HG02759 (cell line): ENCODE measurements around the gene MRNIP.

Source experiments
- ATAC-seq: cut with Tn5 transposase; IDR thresholded peaks from one replicate; pipeline ENCODE4 v1.9.1; 2021; ENCODE audit warnings: mild to moderate bottlenecking, moderate library complexity; ENCODE audit not compliant: unreplicated experiment

The MRNIP gene

DNA sequence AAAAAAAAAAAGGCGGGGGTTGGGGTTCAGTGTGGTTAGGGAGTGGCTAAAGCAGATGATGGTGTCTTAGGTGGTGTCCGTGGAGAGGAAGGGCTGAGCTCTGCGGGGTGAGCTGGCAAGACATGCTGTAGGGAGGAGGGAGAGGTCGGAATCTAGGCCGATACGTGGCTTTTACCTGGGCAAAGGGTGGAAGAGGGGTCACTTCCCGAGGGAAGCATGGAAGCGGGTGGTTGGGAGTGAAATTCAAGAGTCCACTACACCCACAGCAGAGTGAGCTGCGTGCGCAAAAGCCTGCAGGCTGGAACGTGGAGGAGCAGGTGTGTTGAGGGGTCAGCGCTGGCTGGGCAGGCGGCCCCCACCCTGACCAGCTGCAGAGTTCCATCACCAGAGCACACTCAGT lies 31.3 kb upstream of the MRNIP start:
- no peak for ATAC-seq

DNA sequence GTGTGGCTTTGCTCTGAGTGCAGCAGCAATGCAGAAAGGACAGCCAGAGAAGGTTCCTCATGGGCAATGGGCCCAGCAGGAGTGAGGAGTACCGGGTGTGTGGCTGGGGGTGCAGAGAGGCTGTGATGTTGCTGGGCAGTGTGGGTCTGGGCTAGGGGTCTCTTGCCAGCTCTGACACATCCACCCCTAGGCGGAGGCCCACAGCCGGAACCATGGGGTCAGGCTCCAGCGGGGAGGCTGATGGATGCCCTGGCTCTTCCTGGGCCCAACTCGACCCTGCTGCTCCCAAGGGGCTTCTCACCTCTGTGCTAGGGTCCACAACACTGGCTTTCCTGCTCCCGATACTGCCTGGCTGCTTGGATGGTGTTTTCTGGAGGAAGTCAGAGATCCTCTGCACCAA lies 29.2 kb upstream of the MRNIP start:
- no peak for ATAC-seq

GRCh38 chr5:179887095-179887494 lies 28.5 kb upstream of the MRNIP start:
- ATAC-seq, result no peak

DNA sequence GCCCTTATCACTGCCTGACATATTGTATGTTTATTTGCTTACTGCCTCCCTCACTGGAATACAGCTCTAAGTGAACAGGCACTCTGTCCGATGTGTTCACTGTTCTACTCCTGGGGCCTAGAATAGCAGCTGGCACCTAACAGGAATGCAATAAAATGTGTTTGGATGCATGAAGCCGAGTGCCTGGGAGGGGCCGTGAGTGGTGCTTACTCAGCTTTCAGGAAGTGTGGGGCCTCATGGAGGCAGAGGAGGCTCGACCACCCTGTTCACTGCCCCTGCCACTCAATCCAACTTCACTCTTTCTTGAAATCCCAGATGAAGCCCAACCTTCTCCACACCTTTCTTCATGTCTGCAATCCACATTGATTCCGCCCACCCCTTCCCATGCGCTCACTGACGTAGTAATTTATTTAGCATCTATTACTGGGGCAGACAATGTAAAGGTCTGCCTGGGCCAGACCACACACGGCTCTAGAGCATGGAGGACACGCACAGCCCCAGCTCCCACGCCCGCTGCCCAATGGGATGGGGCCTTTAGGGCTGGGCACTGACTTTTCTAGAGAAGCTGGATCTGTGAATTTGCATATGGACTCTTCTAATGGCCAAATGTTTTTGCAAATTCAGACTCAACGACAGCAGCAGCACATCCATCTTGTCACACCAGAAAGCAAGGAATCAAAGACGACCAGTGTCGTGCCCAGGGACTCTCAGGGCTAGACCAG lies 27.7 kb upstream of the MRNIP start:
- no peak for ATAC-seq

- ATAC-seq, result no peak
Measured at GRCh38 chr5:179885491-179886090, 27.0 kb upstream of the MRNIP start.

- no peak for ATAC-seq
Measured at GRCh38 chr5:179883163-179883562, 24.5 kb upstream of the MRNIP start.

DNA sequence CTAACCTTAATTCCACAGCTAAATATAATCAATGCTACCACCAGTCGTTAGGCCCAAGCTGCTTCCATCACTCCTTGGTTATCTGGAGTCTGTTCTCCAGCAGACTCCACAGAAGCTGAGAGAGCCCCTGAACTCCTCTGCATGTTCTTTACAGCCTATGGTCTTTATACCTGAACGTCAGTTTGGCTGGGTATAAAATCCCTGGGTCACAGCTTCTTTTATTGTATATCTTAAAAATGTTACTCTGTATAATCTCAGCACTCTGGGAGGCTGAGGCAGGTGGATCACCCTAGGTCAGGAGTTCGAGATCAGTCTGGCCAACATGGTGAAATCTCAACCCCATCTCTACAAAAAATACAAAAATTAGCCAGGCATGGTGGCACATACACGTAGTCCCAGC lies 23.7 kb upstream of the MRNIP start:
- no peak for ATAC-seq

DNA sequence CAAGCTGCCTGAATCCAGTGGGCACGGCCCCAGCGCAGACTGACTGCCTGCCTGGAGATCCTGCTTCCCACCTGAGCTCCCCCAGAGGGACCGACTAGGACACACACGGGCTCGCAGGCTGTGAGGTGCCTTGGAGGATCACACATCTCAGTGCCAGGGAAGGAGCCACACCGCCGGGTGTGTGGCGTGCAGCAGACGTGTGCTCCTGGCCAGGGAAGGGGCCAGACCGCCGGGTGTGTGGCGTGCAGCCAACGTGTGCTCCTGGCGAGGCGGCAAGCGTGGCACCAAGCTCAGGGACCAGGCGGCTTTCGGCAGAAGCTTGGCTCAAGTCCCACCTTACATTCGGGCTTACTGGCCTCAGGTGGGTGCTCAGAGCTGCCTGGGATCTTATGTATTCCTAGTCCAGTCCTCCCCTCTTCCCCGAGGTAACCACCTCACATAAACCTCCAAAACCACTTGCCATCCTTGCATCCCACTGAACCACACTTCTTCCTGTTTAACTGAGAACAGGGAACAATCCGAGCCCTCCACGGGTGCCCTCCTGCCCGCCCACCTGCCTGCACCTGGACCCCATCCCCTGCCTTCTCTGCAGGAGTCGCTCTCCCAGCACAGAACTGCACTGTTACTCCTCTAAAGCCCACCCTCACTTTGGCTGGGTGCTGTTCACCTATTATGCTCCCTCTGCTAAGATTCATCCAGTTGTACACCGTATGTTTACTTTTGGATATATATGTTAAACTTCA lies 22.4 kb upstream of the MRNIP start:
- ATAC-seq, result no peak

DNA sequence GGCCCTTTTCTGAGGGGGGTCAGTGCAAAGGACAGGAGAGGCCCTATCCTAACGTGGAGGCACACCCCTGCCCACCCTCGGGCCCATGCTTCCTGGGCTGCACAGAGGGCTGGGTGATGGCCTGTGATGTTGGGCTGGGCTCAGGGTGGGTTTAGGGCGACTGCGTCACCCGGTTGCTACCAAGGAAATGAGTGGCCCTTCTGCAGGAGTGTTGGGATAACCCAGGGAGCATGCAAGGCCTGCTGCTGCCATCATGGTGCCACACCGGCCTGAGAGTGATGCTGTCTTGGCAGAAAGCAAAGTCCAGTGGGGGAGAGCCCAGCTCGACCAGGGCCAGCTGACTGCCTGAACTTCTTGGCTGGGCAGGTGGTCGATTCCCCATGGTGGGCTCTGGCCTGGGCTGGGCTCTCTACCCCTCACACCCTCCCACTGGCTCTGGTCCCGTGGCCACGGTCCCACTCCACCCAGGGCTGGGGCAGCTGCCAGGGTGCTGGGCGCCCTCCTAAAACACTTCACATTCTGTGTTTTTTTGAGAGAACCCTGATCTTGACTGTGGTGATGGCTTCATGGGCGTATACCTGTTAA lies 21.5 kb upstream of the MRNIP start:
- no peak for ATAC-seq

GRCh38 chr5:179879690-179880010 lies 21.0 kb upstream of the MRNIP start:
- no peak for ATAC-seq

DNA sequence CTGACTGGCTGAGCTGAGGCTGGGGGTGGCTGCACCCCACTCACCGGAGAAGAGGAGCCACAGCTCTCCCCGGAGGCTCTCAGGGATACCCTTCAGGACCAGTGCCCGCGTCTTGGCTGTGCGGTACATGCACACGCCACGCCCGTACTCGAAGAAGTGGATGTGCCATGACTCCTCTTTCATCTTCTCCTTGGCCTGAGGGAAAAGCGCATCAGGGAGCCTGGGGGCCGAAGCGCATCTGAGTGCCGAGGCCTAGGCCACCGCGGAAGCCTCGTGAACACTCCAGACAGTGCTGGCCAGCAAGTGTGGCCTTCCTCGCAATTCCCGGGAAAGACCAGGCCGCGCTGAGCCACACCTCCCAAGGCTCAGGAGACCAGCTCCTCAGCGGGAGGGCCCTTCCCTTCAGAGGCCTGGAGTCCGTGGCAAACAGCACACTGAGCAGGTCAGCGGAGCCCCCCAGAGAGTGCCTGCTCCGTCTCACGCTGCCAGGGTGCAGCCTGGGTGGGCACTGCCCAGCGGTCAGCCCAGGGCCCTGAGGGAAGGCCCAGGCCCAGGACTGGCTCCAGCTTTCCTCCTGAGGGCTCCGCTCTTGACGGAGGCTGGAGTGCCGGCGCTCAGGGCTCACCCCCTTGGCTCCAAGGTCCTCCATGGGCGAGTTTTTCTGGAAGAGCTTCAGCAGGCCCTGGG lies 20.5 kb upstream of the MRNIP start:
- no peak for ATAC-seq

DNA sequence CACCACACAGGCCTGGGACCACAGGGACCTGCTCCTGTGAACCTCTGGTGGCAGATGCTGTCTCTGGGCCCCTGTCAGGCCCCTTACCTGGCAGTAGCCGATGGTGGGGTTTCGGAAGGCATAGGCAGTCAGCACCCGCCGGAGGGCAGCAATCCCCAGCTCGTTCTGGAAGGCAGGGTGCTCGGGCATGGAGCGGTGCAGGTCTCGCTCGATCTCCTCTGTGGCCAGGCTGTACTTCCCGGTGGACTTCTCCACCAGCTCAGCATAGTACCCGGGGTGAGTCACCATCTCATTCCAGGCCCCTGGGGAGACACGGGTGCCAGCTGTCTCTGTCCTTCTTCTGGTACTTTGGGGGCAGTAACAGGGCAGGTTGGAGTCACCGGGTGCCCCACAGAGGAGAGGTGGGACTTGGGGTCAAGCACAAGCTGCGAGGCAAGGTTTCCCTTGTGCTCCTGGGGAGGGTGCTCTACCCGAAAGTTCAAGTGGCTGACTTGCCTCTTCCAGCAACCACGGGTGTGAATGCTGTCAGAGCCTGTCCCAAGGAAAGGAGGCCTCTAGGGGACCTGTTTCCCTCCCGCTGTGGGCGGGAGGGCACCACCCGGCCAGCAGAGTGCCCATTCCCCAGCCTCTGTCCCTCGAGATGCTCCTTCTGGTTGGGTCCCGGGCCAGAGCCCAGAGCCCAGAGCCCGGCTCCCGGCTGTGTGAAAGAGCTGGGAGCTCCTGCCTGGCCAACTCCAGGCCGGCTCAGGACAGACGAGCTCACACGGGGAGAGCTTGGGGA lies 19.8 kb upstream of the MRNIP start:
- no peak for ATAC-seq

DNA sequence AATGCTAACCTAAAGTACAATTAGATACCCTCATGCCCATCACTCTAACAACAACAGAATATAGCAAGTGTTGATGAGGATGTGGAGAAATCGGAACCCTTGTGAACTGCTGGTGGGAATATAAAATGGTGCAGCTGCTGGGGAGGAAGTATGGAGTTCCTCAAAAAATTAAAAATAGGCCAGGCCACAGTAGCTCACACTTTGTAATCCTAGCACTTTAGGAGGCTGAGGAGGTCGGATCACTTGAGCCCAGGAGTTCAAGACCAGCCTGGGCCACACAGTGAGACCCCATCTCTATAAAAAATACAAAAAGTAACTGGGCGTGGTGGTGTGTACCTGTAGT lies 18.0 kb upstream of the MRNIP start:
- no peak for ATAC-seq

GRCh38 chr5:179875741-179876609 lies 17.4 kb upstream of the MRNIP start:
- no peak for ATAC-seq

GRCh38 chr5:179874536-179875292 lies 16.1 kb upstream of the MRNIP start:
- ATAC-seq, result no peak

DNA sequence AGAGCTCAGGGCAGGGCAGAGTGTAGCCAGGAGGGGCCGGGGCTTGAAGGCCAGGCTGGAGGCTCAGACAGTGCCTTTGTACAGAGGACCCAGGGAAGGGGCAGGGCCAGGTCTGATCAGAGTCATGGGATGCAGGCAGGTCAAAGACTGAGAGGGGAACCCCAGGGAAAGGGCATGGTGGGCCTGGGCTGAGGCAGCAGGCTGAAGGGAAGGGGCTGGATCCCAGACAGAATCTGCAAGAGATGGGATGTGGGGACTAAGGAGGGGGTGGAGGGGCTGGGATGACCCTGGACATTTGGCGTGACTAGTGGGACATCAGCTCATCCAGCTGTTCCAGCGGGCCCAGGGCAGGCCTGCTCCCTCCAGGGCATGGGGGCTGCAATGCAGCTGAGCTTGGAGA lies 15.5 kb upstream of the MRNIP start:
- ATAC-seq, result no peak

- ATAC-seq, result no peak
Measured at GRCh38 chr5:179873588-179874110, 15.0 kb upstream of the MRNIP start.

DNA sequence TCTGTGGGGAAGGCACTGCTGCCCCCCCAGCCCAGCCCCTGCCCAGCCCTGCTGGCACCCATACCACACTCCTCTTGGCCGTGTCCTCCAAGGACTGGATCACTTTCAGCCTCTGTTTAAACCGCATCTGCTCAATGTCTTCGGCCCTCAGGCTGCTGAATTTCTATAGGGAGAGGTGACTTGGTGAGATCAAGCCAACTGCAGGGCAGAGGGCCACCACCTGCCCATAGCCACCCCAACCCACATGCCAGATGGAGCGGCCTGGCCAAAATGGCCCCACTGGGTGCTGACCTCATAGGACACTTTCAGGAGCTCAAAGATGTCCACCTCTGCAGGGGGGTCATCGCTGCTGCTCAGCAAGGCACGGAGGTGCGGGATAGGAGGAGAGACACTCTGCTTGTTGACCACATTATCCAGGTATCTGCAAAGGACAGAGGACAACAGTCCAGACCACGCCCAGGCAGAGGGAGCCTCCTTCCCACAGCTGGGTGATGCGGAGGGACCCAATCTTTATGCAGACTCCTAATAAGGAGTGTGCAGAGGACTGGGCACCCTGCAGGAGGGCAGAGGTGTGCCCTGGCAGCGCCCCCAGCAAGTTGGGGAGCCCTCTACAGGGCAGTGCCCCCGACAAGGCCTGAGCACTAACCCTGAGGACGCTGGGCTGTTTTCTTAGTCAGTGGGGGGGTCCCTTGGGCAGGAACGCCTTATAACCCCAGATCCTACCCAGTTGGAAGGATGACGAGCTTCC lies 14.4 kb upstream of the MRNIP start:
- ATAC-seq, result no peak
